B cell (primary cell): ENCODE measurements around the gene ACTL8. TPM values are rescaled to one million over a fixed set of nuclear protein-coding genes. Genes with fewer than 3 reads are reported as not detected.

ENCODE experiments used
- ATAC-seq: fragments of 200-7000 bp; cut with Tn5 transposase; one replicate; pipeline ENCODE4 v1.10.0; 2021; ENCODE audit warnings: low read depth, mild to moderate bottlenecking, moderate number of reproducible peaks, moderate library complexity
- CTCF ChIA-PET: fragments of 350-600 bp; sonication (Branson Sonifier 250); formaldehyde crosslinking; loops from one replicate; lab custom pipeline; 2021; ENCODE audit warnings: antibody characterized with exemption, inconsistent platforms; lab: Charles Lee
- POLR2A ChIA-PET: fragments of 350-600 bp; sonication (Branson Sonifier 250); formaldehyde crosslinking; loops from one replicate; lab custom pipeline; 2021; ENCODE audit warnings: antibody characterized with exemption; lab: Charles Lee
- DNase-seq: peaks from one replicate; pipeline ENCODE4 v3.0.0; 2013
- H2AFZ ChIP-seq: 2 replicates; pipeline ENCODE4 v1.6.1; 2012; ENCODE audit warnings: mild to moderate bottlenecking, low read depth, low read length; ENCODE audit not compliant: insufficient read depth, poor library complexity, severe bottlenecking
- H3K27ac ChIP-seq, 2 donors: 1 replicate in 1 of 2; 2 replicates in 1 of 2; pipeline ENCODE4 v1.5.1; 2012 to 2013; ENCODE audit warnings: low read length in 2 of 2, mild to moderate bottlenecking in 2 of 2, moderate library complexity in 1 of 2
- H3K27me3 ChIP-seq, 4 experiments: fragments of 200-600 bp in 1 of 4; sonication (generic) in 1 of 4; replicated peaks in 1 of 4; 1 replicate in 2 of 4; 2 replicates in 2 of 4; pipeline versions ENCODE4 v1.6.1 to v1.7.0; 2013 to 2016; ENCODE audit warnings: low read length in 3 of 4, mild to moderate bottlenecking in 2 of 4, mixed read lengths in 1 of 4, moderate library complexity in 1 of 4; ENCODE audit not compliant: insufficient read depth in 4 of 4, control insufficient read depth in 3 of 4; ENCODE audit errors: control extremely low read depth in 1 of 4
- H3K36me3 ChIP-seq, 2 experiments: replicated peaks in 1 of 2; 1 replicate in 1 of 2; 2 replicates in 1 of 2; pipeline versions ENCODE4 v1.6.1 to v1.7.1; 2013; ENCODE audit warnings: low read length in 1 of 2; ENCODE audit not compliant: insufficient read depth in 2 of 2, control insufficient read depth in 1 of 2; ENCODE audit errors: control extremely low read depth in 1 of 2, extremely low read depth in 1 of 2
- H3K4me1 ChIP-seq, 2 donors: fragments of 200-600 bp in 1 of 2; sonication (generic) in 1 of 2; 1 replicate in 1 of 2; 2 replicates in 1 of 2; pipeline versions ENCODE4 v1.5.1 to v1.6.1; 2013 to 2017; ENCODE audit warnings: low read length in 2 of 2; ENCODE audit not compliant: control insufficient read depth in 2 of 2, insufficient read depth in 2 of 2
- H3K4me2 ChIP-seq: replicated peaks from 2 replicates; pipeline ENCODE3; 2012; ENCODE audit warnings: mild to moderate bottlenecking, low read depth, low read length; ENCODE audit not compliant: poor library complexity, severe bottlenecking
- H3K4me3 ChIP-seq, 5 experiments: fragments of 200-600 bp in 1 of 5; sonication (generic) in 1 of 5; 1 replicate in 3 of 5; 2 replicates in 2 of 5; pipeline versions ENCODE4 v1.5.1 to v1.7.0; 2011 to 2016; ENCODE audit warnings: low read length in 4 of 5, mild to moderate bottlenecking in 4 of 5, low read depth in 2 of 5, control low read depth in 1 of 5, moderate library complexity in 1 of 5; ENCODE audit not compliant: insufficient read depth in 1 of 5; ENCODE audit errors: control extremely low read depth in 1 of 5, extremely low read depth in 1 of 5
- H3K79me2 ChIP-seq: fragments of 200-600 bp; sonication (generic); one replicate; pipeline ENCODE4 v1.6.0; 2016; ENCODE audit warnings: low read length; ENCODE audit not compliant: control insufficient read depth, insufficient read depth
- H3K9ac ChIP-seq: fragments of 200-600 bp; sonication (generic); 2 replicates; pipeline ENCODE4 v1.6.1; 2017; ENCODE audit warnings: mild to moderate bottlenecking, low read length, moderate library complexity
- H3K9me3 ChIP-seq, 3 donors: one replicate each; pipeline versions ENCODE4 v1.6.1 to v1.7.1; 2013; ENCODE audit warnings: low read length in 2 of 3; ENCODE audit not compliant: control insufficient read depth in 2 of 3, insufficient read depth in 1 of 3; ENCODE audit errors: control extremely low read depth in 1 of 3
- H4K20me1 ChIP-seq: 2 replicates; pipeline ENCODE4 v1.6.0; 2012; ENCODE audit warnings: mild to moderate bottlenecking, low read length; ENCODE audit not compliant: insufficient read depth, control insufficient read depth, poor library complexity, severe bottlenecking
- H3K27ac Mint-ChIP-seq: one replicate; pipeline ENCODE4 v1.8.0; 2021; ENCODE audit warnings: mixed read lengths
- H3K27me3 Mint-ChIP-seq: one replicate; pipeline ENCODE4 v1.8.0; 2021; ENCODE audit warnings: mixed read lengths
- H3K4me1 Mint-ChIP-seq: one replicate; pipeline ENCODE4 v1.8.0; 2021; ENCODE audit warnings: mixed read lengths
- H3K4me3 Mint-ChIP-seq: one replicate; pipeline ENCODE4 v1.8.0; 2021; ENCODE audit warnings: mixed read lengths
- H3K9me3 Mint-ChIP-seq: one replicate; pipeline ENCODE4 v1.8.0; 2022; ENCODE audit warnings: mixed read lengths; ENCODE audit not compliant: insufficient read depth
- CTCF ChIP-seq: fragments of 200-600 bp; IDR thresholded peaks from one replicate; pipeline ENCODE4 v1.8.0; 2022; ENCODE audit warnings: antibody characterized with exemption, mild to moderate bottlenecking
- EZH2 ChIP-seq: IDR thresholded peaks from 2 replicates; pipeline ENCODE4 v1.6.1; 2012; ENCODE audit warnings: borderline replicate concordance, low read depth, mild to moderate bottlenecking, moderate library complexity, low read length; ENCODE audit not compliant: insufficient read depth, poor library complexity, severe bottlenecking
- WGBS: methylation state at CpG from one replicate; pipeline ENCODE4 v1.1.5; 2013; ENCODE audit warnings: missing lambda C conversion rate; ENCODE audit not compliant: insufficient coverage; 5-methylcytosine and 5-hydroxymethylcytosine counted together
- intact Hi-C: fragments of 100-400 bp; cut with micrococcal nuclease; formaldehyde crosslinking; loops from one replicate; pipeline ENCODE4 v1.10.0; 2022
- polyA plus RNA-seq: library from polyadenylated mRNA; depleted of rRNA; stranded (reverse); fragments of >200 nt; gene quantifications from 2 replicates; pipeline ENCODE4 v1.2.3, GENCODE V29; 2012
- total RNA-seq, 2 donors: library from RNA; stranded (reverse); fragments of 120-200 nt in 1 of 2; gene quantifications; 1 replicate in 1 of 2; 2 replicates in 1 of 2; pipeline versions ENCODE4 v1.2.3 to v1.2.4, GENCODE V29; 2013 to 2022

The ACTL8 gene
- total and polyA plus RNA-seq, 2 donors (not counting 1 experiment from before 2014, with no cell fraction given) = not detected

GRCh38 chr1:17825273-17826164 is 70.4 kb downstream of the ACTL8 start:
- 77% methylated on average over 33 of the region's 33 CpGs for WGBS
- Histone ChIP-seq H3K9me3 (peaks cover 0 to 3% (median 0%) of the 10 kb centered on the region in 3 donors), H3K27ac (no peak overlapping the region), H3K27me3 (no peaks in the 10 kb centered on the region), H3K4me2 (no peak overlapping the region), H3K4me1 (no peaks in the 10 kb centered on the region), H3K36me3 (no peaks in the 10 kb centered on the region), H2AFZ (no peak overlapping the region), H3K79me2 (no peaks in the 10 kb centered on the region), H4K20me1 (no peaks in the 10 kb centered on the region), H3K9ac (no peak overlapping the region), H3K4me3 (no peak overlapping the region)
- Mint-ChIP-seq H3K27ac (no peak overlapping the region), H3K9me3 (no peaks in the 10 kb centered on the region), H3K27me3 (peaks cover 26% of the 10 kb centered on the region), H3K4me3 (no peak overlapping the region), H3K4me1 (no peaks in the 10 kb centered on the region)
- TF ChIP-seq EZH2 (no peak), CTCF (no peak)
- POLR2A ChIA-PET = no interaction called here
- no peak for ATAC-seq
- intact Hi-C loops = no loop called here
- DNase-seq = no peak
- CTCF ChIA-PET = no interaction called here

- ATAC-seq = no peak
- TF ChIP-seq CTCF (no peak), EZH2 (no peak)
- Histone ChIP-seq H3K9ac (no peak overlapping the region), H3K4me3 (no peak overlapping the region), H3K36me3 (no peaks in the 10 kb centered on the region), H3K27me3 (peaks cover 0 to 4% (median 0%) of the 10 kb centered on the region in 4 experiments), H3K4me1 (no peaks in the 10 kb centered on the region), H2AFZ (no peak overlapping the region), H3K79me2 (no peaks in the 10 kb centered on the region), H3K9me3 (peaks cover 0 to 3% (median 0%) of the 10 kb centered on the region in 3 donors), H3K4me2 (no peak overlapping the region), H4K20me1 (no peaks in the 10 kb centered on the region), H3K27ac (no peak overlapping the region)
- 33% methylated on average over 11 of the region's 16 CpGs for WGBS
- no peaks in the 10 kb centered on the region for H3K9me3 Mint-ChIP-seq
- POLR2A ChIA-PET = no interaction called here
- CTCF ChIA-PET = no interaction called here
- no peak overlapping the region for H3K27ac Mint-ChIP-seq
- H3K27me3 Mint-ChIP-seq = peaks cover 26% of the 10 kb centered on the region
- no peak overlapping the region for H3K4me3 Mint-ChIP-seq
- H3K4me1 Mint-ChIP-seq = no peaks in the 10 kb centered on the region
- no peak for DNase-seq
- intact Hi-C loops = no loop called here
Observed at GRCh38 chr1:17826165-17826488, 71.0 kb downstream of the ACTL8 start.
